T-helper 9 cell (primary cell): ENCODE measurements around the gene TMEM223.
"Not testable (repeated sequence)": the region's sequence is repeated elsewhere in the genome, so short reads cannot be mapped to it uniquely, and the experiment has no call there.

Experiments used
- DNase-seq: peaks from one replicate; pipeline ENCODE4 v3.0.0-alpha.2; 2020

TMEM223 gene

DNA sequence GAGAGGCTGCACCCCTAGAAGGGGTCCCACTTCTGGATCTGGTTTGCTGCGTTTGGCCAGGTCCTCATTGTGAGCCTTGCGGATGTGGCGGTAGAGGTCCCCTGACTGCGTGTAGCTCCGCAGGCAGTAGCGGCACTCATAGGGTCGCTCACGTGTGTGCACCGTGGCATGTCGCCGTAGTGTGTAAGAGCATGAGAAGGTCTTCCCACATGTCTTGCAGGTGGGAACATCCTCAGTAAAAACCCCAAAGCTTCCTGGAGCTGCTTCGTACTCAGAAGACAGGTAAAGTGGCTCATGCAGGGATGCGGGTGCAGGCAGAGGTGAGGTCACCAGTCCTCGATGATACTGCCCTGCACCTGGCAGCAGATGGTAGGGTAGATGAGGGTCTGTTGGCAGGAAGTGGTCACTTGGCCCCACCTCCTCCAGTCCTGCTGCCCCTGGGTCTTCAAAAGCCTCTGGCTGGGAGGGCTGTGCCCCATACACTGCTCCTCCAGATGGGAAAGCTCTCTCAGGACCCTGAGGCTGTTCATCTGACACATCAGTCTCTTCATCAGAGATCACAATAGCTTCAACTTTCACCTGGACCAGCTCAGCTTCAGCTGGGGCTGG, 39.5 kb downstream of the TMEM223 start:
- no peak for DNase-seq

DNA sequence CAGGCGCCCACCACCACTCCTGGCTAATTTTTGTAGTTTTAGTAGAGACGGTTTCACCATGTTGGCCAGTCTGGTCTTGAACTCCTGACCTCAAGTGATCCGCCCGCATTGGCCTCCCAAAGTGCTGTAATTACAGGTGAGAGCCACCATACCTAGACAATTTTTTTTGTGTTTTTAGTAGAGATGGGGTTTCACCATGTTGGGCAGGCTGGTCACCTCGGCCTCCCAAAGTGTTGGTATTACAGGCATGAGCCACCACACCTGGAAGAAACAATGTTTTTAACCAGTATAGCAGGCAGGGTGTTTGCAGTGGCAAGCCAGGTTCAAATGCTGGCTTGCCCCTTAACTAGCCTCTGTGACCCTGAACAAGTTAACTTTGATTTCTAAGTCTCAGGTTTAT, 41.9 kb downstream of the TMEM223 start:
- DNase-seq, result not testable (repeated sequence)

DNA sequence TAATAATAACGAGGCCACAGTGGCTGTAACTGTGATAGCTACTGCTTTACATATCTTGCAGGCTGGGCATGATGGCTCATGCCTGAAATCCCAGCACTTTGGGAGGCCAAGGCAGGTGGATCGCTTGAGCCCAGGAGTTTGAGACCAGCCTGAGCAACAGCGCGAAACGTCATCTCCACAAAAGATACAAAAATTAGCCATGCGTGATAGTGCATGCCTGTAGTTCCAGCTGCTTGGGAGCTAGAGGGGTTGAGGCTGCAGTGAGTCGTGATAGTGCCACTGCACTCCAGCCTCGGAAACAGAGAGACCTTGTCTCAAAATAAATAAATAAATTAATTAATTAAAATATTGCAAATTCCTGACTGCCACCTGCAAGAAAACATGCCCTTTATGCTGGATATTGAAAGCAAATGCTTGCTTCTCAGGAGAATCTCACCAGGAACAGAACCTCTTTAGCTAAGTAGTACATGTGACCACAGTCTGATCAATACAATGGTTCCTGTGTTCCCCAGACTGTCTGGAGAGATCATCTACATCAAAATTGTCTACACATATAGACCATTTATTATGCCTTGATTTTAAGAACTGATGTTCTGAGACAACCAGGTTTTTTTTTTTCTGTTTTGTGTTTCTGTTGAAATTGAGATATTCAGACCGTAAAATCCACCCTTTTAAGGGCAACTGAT, 44.2 kb downstream of the TMEM223 start:
- DNase-seq, result no peak
